Mesothelial cell of epicardium (in vitro differentiated cells): ENCODE measurements around the gene OMP. TPM values are rescaled to one million over a fixed set of nuclear protein-coding genes. Genes with fewer than 3 reads are reported as not detected.

Source experiments
- DNase-seq, 2 experiments: peaks; one replicate each; pipeline ENCODE4 v3.0.0; 2021; ENCODE audit warnings: low spot score in 2 of 2; ENCODE audit not compliant: unreplicated experiment in 2 of 2
- H3K27ac Mint-ChIP-seq: 2 replicates; pipeline ENCODE4 v1.8.0; 2021; ENCODE audit warnings: mixed read lengths
- H3K27me3 Mint-ChIP-seq: 2 replicates; pipeline ENCODE4 v1.8.0; 2021; ENCODE audit warnings: low read depth, mixed read lengths
- H3K36me3 Mint-ChIP-seq: 2 replicates; pipeline ENCODE4 v1.8.0; 2021; ENCODE audit warnings: mixed read lengths
- H3K4me1 Mint-ChIP-seq: 2 replicates; pipeline ENCODE4 v1.8.0; 2021; ENCODE audit warnings: mixed read lengths
- H3K4me3 Mint-ChIP-seq: 2 replicates; pipeline ENCODE4 v1.8.0; 2021; ENCODE audit warnings: mild to moderate bottlenecking, moderate library complexity, mixed read lengths
- H3K9me3 Mint-ChIP-seq: 2 replicates; pipeline ENCODE4 v1.8.0; 2021; ENCODE audit warnings: mixed read lengths
- CTCF ChIP-seq: fragments of 200-600 bp; sonication (generic); IDR thresholded peaks from one replicate; pipeline ENCODE4 v1.5.0; 2021; ENCODE audit warnings: antibody characterized with exemption; ENCODE audit not compliant: unreplicated experiment
- total RNA-seq: library from RNA; stranded (reverse); gene quantifications from 3 replicates; pipeline ENCODE4 v1.2.1, GENCODE V29; 2021

OMP gene
- total RNA-seq, 1 donor from 2014 or later = 1.5 TPM

- Mint-ChIP-seq H3K27me3 (no peaks in the 10 kb centered on the region), H3K9me3 (no peaks in the 10 kb centered on the region), H3K4me1 (peaks cover 8% of the 10 kb centered on the region), H3K27ac (peak overlapping the region; percentile 50), H3K36me3 (no peaks in the 10 kb centered on the region), H3K4me3 (no peak overlapping the region)
- peak in 1 of 2 experiments; percentile 14 for DNase-seq
- no peak for TF ChIP-seq CTCF
These were observed 17.0 kb upstream of the OMP start for GRCh38 chr11:77085652-77086051.

- no peak for DNase-seq
These were observed 15.8 kb upstream of the OMP start for GRCh38 chr11:77086521-77087472.

GRCh38 chr11:77087723-77088225 lies 14.9 kb upstream of the OMP start:
- Mint-ChIP-seq H3K27me3 (no peaks in the 10 kb centered on the region), H3K27ac (no peak overlapping the region)

More at GRCh38 chr11:77086521-77087472, 15.8 kb upstream of the OMP start:
- H3K9me3 Mint-ChIP-seq = no peaks in the 10 kb centered on the region
- no peak overlapping the region for H3K4me3 Mint-ChIP-seq
- no peak overlapping the region for H3K27ac Mint-ChIP-seq
- no peaks in the 10 kb centered on the region for H3K27me3 Mint-ChIP-seq
- peaks cover 12% of the 10 kb centered on the region for H3K4me1 Mint-ChIP-seq
- H3K36me3 Mint-ChIP-seq = no peaks in the 10 kb centered on the region
- TF ChIP-seq CTCF = no peak

GRCh38 chr11:77088236-77089003 lies 14.2 kb upstream of the OMP start:
- H3K4me1 Mint-ChIP-seq = peaks cover 12% of the 10 kb centered on the region
- H3K27ac Mint-ChIP-seq = peak overlapping the region; percentile 39
- DNase-seq = no peak
- no peaks in the 10 kb centered on the region for H3K9me3 Mint-ChIP-seq
- no peak overlapping the region for H3K4me3 Mint-ChIP-seq
- H3K27me3 Mint-ChIP-seq = no peaks in the 10 kb centered on the region
- H3K36me3 Mint-ChIP-seq = no peaks in the 10 kb centered on the region
- TF ChIP-seq CTCF = no peak

More at GRCh38 chr11:77087723-77088225, 14.9 kb upstream of the OMP start:
- Mint-ChIP-seq H3K4me1 (peaks cover 12% of the 10 kb centered on the region), H3K9me3 (no peaks in the 10 kb centered on the region), H3K36me3 (no peaks in the 10 kb centered on the region), H3K4me3 (no peak overlapping the region)
- TF ChIP-seq CTCF = no peak
- DNase-seq = no peak

GRCh38 chr11:77089004-77089545 lies 13.6 kb upstream of the OMP start:
- no peak overlapping the region for H3K4me3 Mint-ChIP-seq
- no peak for DNase-seq
- H3K4me1 Mint-ChIP-seq = peaks cover 12% of the 10 kb centered on the region
- no peak overlapping the region for H3K27ac Mint-ChIP-seq
- H3K36me3 Mint-ChIP-seq = no peaks in the 10 kb centered on the region
- no peaks in the 10 kb centered on the region for H3K9me3 Mint-ChIP-seq
- no peak for TF ChIP-seq CTCF
- no peaks in the 10 kb centered on the region for H3K27me3 Mint-ChIP-seq
